Activated T-helper 1 cell treated with anti-CD3 and anti-CD28 coated beads, Interleukin-12 subunit alpha, Interleukin-12 subunit beta, Interleukin-2, Interleukin-4 antibody, amounts not matched to agents 30 ng/mL and 10 ng/mL and 1 ng/mL, durations not matched to agents 14 hours and 24 hours and 36 hours (primary cell): Measurements from ENCODE around the gene CEACAM4. TPM values are rescaled to one million over a fixed set of nuclear protein-coding genes. Genes with fewer than 3 reads are reported as not detected.

Experiments used
- DNase-seq: peaks from one replicate; pipeline ENCODE4 v3.0.0; 2021; ENCODE audit warnings: low spot score
- H3K27ac Mint-ChIP-seq: one replicate; pipeline ENCODE4 v1.8.0; 2021; ENCODE audit warnings: mild to moderate bottlenecking, mixed read lengths
- H3K27me3 Mint-ChIP-seq: one replicate; pipeline ENCODE4 v1.8.0; 2022; ENCODE audit warnings: mild to moderate bottlenecking, moderate library complexity, mixed read lengths; ENCODE audit not compliant: insufficient read depth
- H3K36me3 Mint-ChIP-seq: one replicate; pipeline ENCODE4 v1.8.0; 2021; ENCODE audit warnings: low read depth, mixed read lengths
- H3K4me1 Mint-ChIP-seq: one replicate; pipeline ENCODE4 v1.8.0; 2021; ENCODE audit warnings: low read depth, mixed read lengths
- H3K4me3 Mint-ChIP-seq: one replicate; pipeline ENCODE4 v1.8.0; 2021; ENCODE audit warnings: mild to moderate bottlenecking, moderate library complexity, mixed read lengths
- H3K9me3 Mint-ChIP-seq: one replicate; pipeline ENCODE4 v1.8.0; 2021; ENCODE audit warnings: mixed read lengths
- intact Hi-C: fragments of 100-400 bp; cut with micrococcal nuclease; formaldehyde crosslinking; loops from one replicate; pipeline ENCODE4 v1.15.1; 2024
- total RNA-seq: library from RNA; stranded (reverse); gene quantifications from 2 replicates; pipeline ENCODE4 v1.2.3, GENCODE V29; 2022

Gene CEACAM4
- total RNA-seq, 1 donor from 2014 or later: not detected

DNA sequence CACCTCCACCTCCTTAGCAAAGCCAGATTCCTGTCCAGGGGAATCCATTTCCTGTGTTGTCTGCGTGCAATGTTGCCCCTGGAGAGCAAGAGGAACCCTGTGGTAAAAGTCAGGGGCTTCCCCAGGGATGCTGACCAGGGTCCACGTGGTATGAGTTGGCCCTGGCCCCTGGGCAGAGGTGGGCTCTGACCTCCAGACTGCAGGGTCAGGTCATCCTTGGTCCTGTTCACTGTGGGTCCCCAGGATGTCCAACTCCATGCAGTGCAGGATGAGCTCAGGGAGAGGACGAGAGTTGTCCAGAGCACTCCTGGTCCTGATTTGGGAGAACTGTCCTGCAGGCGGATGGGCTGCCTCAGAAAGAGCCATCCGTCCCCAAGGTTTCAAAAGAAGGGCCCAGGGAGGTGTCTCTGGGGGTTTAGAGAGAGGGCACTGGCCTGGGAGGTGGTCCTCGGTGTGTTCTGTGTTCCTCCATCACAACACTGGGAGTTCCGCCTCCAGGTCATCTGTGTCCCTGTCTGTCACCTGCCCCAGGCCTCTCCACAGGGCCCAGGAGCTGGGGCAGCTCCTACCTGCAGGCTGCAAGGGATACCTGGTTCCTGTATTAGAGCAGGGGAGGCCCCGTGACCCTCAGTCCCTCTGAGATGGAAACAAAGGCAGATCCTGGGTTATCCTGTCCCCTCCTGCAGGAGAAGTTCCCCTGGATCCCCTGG lies 1.2 kb upstream of the CEACAM4 start:
- Mint-ChIP-seq H3K27me3 (peaks cover 7% of the 10 kb centered on the region), H3K9me3 (peaks cover 18% of the 10 kb centered on the region), H3K36me3 (no peaks in the 10 kb centered on the region), H3K4me3 (no peak overlapping the region), H3K27ac (no peak overlapping the region), H3K4me1 (no peaks in the 10 kb centered on the region)
- DNase-seq: no peak
- intact Hi-C loops: no loop called here

DNA sequence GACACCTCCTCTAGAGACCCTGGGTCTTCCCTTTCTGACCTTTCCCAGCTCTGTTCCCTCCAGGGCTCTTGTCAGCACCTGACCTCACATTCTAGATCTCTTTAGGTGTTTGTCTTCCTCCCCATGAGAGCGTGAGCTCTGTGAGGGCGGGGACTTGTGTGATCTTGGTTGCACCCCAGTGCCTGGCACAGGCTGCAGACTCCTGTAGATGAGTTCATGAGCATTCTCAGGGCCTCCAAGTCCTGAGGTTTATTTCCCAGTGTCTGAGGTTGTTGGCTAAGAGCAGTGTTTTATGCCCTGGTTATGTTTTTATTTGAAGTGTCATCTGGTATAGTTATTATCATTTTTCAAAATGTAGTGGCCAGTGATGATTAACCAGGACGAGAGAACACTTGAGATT lies 596 bp downstream of the CEACAM4 start:
- intact Hi-C loops: no loop called here
- DNase-seq: no peak
- Mint-ChIP-seq H3K9me3 (peaks cover 10% of the 10 kb centered on the region), H3K27ac (no peak overlapping the region), H3K36me3 (no peaks in the 10 kb centered on the region), H3K4me1 (no peaks in the 10 kb centered on the region), H3K4me3 (no peak overlapping the region), H3K27me3 (peaks cover 7% of the 10 kb centered on the region)

DNA sequence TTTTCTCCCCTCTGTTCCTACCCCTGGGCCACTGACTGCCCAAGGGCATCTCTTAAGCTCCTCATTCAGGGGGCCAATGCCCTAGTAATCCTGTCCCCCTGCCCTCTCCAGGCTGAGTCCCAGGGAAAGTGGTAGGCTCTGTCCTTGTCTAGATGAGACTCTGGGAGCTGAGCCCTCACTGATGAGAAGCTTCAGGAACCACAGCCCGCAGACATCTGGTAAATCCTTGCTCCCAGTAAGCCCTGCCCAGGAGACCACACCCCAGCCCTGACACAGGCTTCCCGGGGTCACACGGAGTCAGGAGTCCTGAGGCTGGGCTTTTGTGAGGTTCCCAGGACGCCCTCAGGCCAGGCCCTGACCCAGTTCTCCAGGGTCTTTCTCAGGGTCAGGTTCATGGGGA lies 1.9 kb downstream of the CEACAM4 start:
- H3K4me1 Mint-ChIP-seq: no peaks in the 10 kb centered on the region
- no peak overlapping the region for H3K4me3 Mint-ChIP-seq
- H3K9me3 Mint-ChIP-seq: peaks cover under 1% of the 10 kb centered on the region
- intact Hi-C loops: no loop called here
- peaks cover 9% of the 10 kb centered on the region for H3K27me3 Mint-ChIP-seq
- no peak for DNase-seq
- no peak overlapping the region for H3K27ac Mint-ChIP-seq
- H3K36me3 Mint-ChIP-seq: no peaks in the 10 kb centered on the region

DNA sequence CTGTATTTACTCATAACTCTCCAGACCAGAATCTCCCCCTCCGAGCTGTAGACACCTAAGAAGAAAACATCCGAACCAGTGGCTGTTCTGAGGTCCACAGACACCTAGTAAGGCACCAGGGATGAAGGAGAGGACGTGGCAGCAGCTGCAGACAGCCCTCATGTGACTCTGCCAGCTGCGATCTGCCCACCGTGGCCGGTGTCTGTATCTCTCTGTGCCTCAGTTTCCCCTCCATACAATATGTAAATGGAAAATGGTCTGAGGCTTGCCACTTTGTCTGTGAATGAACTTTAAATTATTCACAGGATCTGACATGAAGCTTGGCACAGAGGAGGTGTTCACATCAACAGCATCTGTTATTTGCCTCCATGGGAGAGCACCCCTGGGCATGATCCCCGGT lies 2.4 kb downstream of the CEACAM4 start:
- intact Hi-C loops: no loop called here
- Mint-ChIP-seq H3K4me3 (no peak overlapping the region), H3K36me3 (no peaks in the 10 kb centered on the region), H3K4me1 (no peaks in the 10 kb centered on the region), H3K9me3 (no peaks in the 10 kb centered on the region), H3K27me3 (peaks cover 9% of the 10 kb centered on the region), H3K27ac (no peak overlapping the region)
- no peak for DNase-seq

DNA sequence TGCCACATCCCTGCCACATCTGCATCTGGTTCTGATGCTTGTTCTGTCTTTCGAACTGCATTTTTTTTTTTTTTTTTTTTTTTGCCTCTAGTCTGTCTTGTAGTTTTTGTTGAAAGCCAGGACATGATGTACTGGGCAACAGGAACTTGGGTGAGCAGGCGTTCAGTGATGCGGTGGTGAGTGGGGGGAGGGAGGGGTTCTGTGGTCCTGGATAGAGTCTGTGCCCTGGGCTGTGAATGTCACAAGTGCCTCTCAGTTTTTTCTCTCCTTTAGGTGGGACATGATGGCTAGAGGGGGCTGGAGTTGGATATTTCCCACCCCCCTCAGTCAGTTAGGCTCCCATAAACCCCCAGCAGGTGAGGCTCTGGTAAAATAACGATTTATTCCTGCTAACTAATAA lies 3.5 kb downstream of the CEACAM4 start:
- DNase-seq: no peak
- Mint-ChIP-seq H3K4me3 (no peak overlapping the region), H3K36me3 (no peaks in the 10 kb centered on the region), H3K27ac (no peak overlapping the region), H3K4me1 (no peaks in the 10 kb centered on the region), H3K9me3 (no peaks in the 10 kb centered on the region), H3K27me3 (peaks cover 9% of the 10 kb centered on the region)
- intact Hi-C loops: no loop called here

DNA sequence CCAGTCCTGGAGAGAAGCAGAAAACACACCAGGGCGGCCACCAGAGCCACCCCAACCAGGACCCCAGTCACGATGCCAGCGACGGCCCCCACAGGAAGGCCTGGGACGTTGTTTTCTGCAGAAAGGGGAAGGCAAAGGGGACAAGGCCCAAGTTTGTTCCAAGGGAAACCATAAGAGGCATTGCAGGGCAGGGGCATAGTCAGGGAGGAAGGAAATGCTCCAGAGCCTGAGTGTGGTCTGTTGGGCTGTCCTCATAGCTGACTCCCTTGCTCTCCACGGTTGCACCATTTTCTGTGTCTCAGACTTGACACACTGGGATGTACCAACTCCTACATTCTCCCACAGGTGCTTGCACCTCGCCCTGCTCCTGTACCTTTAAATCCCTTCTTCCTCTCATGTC lies 5.2 kb downstream of the CEACAM4 start:
- Mint-ChIP-seq H3K4me1 (no peaks in the 10 kb centered on the region), H3K27ac (no peak overlapping the region), H3K4me3 (no peak overlapping the region), H3K9me3 (no peaks in the 10 kb centered on the region), H3K36me3 (no peaks in the 10 kb centered on the region), H3K27me3 (peaks cover 8% of the 10 kb centered on the region)
- intact Hi-C loops: no loop called here
- DNase-seq: no peak

DNA sequence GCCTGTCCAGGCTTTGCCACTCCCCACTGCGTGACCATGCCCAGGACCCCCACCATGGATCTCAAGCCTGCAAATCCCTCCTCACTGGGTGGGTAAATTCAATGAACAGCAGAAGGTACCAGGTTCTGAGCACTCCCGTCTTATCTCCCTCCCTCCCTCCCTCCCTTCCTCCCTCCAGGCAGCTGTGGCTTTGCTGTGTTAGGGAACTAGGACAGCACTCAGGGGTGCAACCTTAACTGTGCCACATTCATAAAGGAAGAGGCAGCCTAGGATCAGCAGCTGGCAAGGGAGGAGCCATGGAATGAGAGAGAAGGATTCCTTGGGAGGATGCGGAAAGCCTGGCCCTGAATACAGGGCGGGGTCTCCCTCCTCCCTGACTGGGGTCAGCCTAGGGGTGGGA lies 5.6 kb downstream of the CEACAM4 start:
- H3K9me3 Mint-ChIP-seq: no peaks in the 10 kb centered on the region
- H3K27ac Mint-ChIP-seq: no peak overlapping the region
- intact Hi-C loops: no loop called here

DNA sequence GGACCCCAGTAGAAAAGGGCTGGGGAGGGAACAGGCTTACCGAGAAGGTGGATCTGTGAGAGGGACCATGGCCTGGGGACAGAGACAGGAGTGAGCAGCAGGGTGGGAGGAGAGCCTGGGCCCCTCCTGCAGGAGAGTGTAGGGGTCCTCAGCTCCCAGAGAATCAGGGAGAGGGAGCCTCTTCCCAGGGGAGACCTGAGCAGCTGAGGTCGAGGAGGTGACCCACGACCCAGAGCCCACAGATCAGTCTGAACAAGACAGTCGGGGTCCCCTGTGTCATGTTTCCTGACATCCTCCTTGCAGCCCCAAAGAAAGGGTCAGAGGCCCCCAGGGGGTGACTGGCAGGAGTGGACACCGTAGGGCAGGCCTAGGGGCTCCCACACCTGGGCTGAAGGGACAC lies 6.7 kb downstream of the CEACAM4 start:
- peak overlapping the region; percentile 48 for H3K27ac Mint-ChIP-seq
- H3K9me3 Mint-ChIP-seq: no peaks in the 10 kb centered on the region
- H3K4me3 Mint-ChIP-seq: no peak overlapping the region
- intact Hi-C loops: no loop called here
- H3K4me1 Mint-ChIP-seq: no peaks in the 10 kb centered on the region
- no peak for DNase-seq
- H3K36me3 Mint-ChIP-seq: no peaks in the 10 kb centered on the region
- peaks cover 5% of the 10 kb centered on the region for H3K27me3 Mint-ChIP-seq

More for the DNA sequence above, 5.6 kb downstream of the CEACAM4 start:
- no peaks in the 10 kb centered on the region for H3K4me1 Mint-ChIP-seq
- H3K36me3 Mint-ChIP-seq: no peaks in the 10 kb centered on the region
- H3K4me3 Mint-ChIP-seq: no peak overlapping the region
- peaks cover 6% of the 10 kb centered on the region for H3K27me3 Mint-ChIP-seq
- DNase-seq: no peak

DNA sequence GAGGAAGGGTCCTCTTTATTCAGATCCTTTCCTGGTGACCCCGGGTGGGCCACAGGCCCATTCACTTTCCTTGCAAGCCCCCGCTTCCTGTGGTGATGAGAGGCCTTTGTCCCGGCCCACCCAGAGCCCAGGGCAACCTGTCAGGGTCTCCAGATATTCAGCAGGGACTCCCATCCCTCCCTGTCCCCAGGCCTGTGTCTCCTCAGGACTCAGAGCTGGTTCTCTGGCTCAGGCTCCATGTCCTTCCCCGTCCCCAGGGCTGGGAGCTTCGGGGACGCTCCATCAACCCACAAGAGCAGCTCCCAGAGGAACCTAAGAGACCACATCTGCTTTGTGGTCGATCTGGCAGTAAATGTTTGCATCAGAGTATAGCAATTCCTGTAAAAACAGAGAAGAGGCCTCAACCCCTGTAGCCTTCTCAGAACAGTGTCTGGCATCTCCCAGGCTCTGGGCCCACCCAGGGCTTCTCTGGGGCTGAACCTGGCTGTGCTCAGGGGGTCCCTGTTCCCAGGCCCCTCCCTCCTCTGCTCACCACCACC lies 7.8 kb downstream of the CEACAM4 start:
- Mint-ChIP-seq H3K36me3 (no peaks in the 10 kb centered on the region), H3K9me3 (no peaks in the 10 kb centered on the region), H3K4me3 (no peak overlapping the region), H3K27ac (no peak overlapping the region), H3K4me1 (no peaks in the 10 kb centered on the region), H3K27me3 (peaks cover 9% of the 10 kb centered on the region)
- intact Hi-C loops: no loop called here
- DNase-seq: no peak

DNA sequence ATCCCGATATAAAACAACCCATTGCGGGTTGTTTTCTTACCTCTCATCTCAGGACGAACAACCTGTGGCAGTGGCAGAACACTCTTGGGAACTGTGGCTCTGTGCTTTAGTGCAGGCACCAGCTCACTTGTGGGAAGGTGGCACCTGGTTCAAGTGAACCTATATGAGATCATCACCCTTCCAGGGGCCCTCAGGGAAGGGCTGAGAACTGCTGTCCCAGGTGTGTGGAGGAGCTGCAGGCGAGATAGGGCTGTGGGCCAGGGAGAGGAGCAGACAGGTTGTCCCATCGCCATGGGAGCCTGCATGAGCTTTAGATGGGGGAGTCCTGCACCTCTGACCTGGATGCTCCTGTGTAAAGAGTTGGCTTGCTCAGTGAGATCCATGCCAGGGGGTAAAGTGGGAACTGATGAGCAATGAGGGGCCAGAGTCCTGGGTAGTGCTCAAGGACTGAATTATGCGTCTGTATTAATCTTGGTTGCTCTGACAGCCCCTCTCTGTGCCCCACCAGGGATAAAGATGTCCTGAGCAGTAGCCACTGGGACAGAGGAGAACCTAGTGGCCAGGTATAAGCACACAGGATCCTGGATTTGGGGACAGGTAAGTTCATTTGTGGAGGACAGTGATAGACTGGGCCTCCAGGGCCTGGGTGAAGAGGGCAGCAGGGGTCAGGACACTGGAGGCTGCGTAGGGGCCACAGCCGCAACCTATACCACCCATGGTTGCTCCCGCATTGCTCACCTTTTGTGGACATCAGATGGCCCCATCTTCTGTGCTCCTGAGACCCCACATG lies 8.7 kb downstream of the CEACAM4 start:
- intact Hi-C loops: no loop called here
- H3K36me3 Mint-ChIP-seq: no peaks in the 10 kb centered on the region
- no peak for DNase-seq
- no peaks in the 10 kb centered on the region for H3K4me1 Mint-ChIP-seq
- no peak overlapping the region for H3K27ac Mint-ChIP-seq
- H3K4me3 Mint-ChIP-seq: no peak overlapping the region
- peaks cover 9% of the 10 kb centered on the region for H3K27me3 Mint-ChIP-seq
- no peaks in the 10 kb centered on the region for H3K9me3 Mint-ChIP-seq

DNA sequence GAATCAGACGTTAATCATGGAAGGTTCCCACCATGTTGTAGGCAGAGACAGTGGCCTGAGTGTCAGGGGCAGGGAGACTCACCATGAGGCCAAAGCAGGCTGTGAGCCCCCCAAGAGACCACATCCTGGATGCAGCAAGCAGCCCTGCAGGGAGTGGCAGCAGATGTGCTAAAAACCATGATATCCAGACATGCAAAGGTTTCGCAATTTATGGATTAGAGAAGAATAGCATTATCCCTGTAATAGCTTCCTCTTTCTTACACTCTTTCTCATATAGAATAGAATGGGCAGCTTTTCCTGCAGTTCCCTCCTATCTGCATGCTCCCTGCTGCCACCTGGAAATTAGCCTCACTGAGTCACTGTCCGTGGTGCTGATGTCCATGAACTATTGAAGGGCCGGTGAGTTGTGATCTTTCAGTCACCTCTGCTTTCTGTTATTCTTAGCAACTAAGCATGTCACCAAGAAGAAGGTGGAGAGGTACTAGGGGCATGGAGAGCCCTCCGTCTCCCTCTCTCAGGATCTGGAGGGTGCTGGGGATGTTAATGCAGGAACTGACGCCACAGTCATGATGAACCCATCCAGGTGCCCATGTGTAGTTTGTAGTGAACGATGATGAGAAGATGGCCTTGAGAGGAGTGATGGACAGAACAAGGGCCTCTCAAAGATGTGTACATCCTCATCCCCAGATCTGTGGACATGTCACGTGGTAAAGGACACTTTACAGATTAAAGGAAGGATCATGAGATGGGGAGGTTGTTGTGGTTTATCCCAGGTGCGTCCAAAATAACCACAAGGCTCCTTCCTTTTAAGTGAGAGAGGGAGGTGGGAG lies 9.9 kb downstream of the CEACAM4 start:
- DNase-seq: no peak
- H3K9me3 Mint-ChIP-seq: no peaks in the 10 kb centered on the region

DNA sequence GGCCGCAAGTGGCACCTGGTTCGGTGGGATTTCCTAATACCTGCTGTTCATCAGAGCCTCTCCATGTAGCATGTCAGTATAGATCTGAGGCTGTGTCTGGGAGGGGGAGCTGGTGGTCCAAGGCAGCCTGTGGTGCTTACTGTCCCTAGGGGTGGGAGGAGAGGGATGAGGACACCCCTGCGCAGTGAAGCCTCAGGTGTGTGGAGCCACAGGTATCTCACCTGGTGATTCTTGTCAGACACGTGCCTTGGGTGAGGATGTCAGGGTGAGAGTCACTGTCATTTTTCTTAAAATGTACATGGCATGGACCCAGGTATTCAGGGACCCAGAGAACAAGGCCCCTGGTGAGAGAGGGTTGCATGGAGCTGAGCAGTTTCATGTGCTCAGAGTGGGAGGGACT lies 11.7 kb downstream of the CEACAM4 start:
- Mint-ChIP-seq H3K36me3 (no peaks in the 10 kb centered on the region), H3K9me3 (no peaks in the 10 kb centered on the region), H3K27me3 (peaks cover 26% of the 10 kb centered on the region), H3K4me1 (no peaks in the 10 kb centered on the region), H3K27ac (no peak overlapping the region), H3K4me3 (no peak overlapping the region)
- DNase-seq: no peak
- intact Hi-C loops: no loop called here

More for the DNA sequence above, 9.9 kb downstream of the CEACAM4 start:
- intact Hi-C loops: no loop called here
- no peak overlapping the region for H3K4me3 Mint-ChIP-seq
- H3K27me3 Mint-ChIP-seq: peaks cover 15% of the 10 kb centered on the region
- H3K4me1 Mint-ChIP-seq: no peaks in the 10 kb centered on the region
- no peak overlapping the region for H3K27ac Mint-ChIP-seq
- H3K36me3 Mint-ChIP-seq: no peaks in the 10 kb centered on the region

DNA sequence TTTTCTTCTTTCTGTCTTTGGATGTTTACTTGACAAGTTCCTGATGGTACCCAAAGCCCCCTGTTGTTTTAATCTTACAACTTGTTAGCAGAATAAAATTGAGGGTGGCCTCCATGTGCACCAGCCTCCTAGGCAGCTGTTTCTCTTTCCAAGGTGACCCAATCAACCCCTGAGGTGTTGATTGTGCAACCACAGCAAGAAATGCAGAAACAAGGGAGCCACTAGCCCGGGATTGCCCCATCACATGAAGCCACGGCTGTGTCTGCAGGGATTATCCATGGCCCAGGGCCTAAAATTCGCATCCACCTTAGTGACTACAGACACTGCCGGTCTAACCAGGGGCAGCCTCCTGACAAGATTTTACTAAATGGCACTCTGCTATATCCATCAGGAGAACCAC lies 14.4 kb downstream of the CEACAM4 start:
- H3K36me3 Mint-ChIP-seq: no peaks in the 10 kb centered on the region
- H3K9me3 Mint-ChIP-seq: no peaks in the 10 kb centered on the region
- no peak for DNase-seq
- no peak overlapping the region for H3K27ac Mint-ChIP-seq
- H3K27me3 Mint-ChIP-seq: peaks cover 37% of the 10 kb centered on the region
- intact Hi-C loops: no loop called here
- no peaks in the 10 kb centered on the region for H3K4me1 Mint-ChIP-seq
- H3K4me3 Mint-ChIP-seq: no peak overlapping the region
